Urinary bladder (tissue), 4 donors: ENCODE data around the gene TBCD. TPM values are rescaled to one million over a fixed set of nuclear protein-coding genes. Genes with fewer than 3 reads are reported as not detected.
"Not testable (repeated sequence)": the region's sequence is repeated elsewhere in the genome, so short reads cannot be mapped to it uniquely, and the experiment has no call there.

ENCODE experiments used
- DNase-seq: peaks from one replicate; pipeline ENCODE4 v3.0.0-alpha.2; 2015; ENCODE audit errors: extremely low spot score
- H3K27ac ChIP-seq: one replicate; pipeline ENCODE4 v1.5.1; 2013; ENCODE audit warnings: low read depth, mild to moderate bottlenecking, moderate library complexity
- H3K36me3 ChIP-seq: one replicate; pipeline ENCODE4 v1.6.1; 2013; ENCODE audit warnings: mild to moderate bottlenecking, moderate library complexity; ENCODE audit not compliant: insufficient read depth
- H3K4me1 ChIP-seq: one replicate; pipeline ENCODE4 v1.6.1; 2013; ENCODE audit warnings: mild to moderate bottlenecking, moderate library complexity; ENCODE audit not compliant: insufficient read depth
- H3K4me3 ChIP-seq: one replicate; pipeline ENCODE4 v1.5.1; 2013; ENCODE audit warnings: low read depth, low read length
- WGBS: extraction: QIAGEN DNeasy Blood & Tissue Kit; methylation state at CpG from one replicate; pipeline ENCODE4 v1.1.7; 2013; 5-methylcytosine and 5-hydroxymethylcytosine counted together
- polyA plus RNA-seq: library from polyadenylated mRNA; stranded (reverse); fragments of 200-250 nt; gene quantifications from one replicate; pipeline ENCODE4 v1.2.3, GENCODE V29; 2013
- total RNA-seq: library from RNA; depleted of rRNA; stranded (reverse); fragments of >200 nt; gene quantifications from one replicate; pipeline ENCODE4 v1.2.3, GENCODE V29; 2014
- donor health status: healthy with polysubstance abuse.
- donor health status: healthy.

TBCD gene
- total and polyA plus RNA-seq, 2 donors: 57.9 to 77.6 TPM

DNA sequence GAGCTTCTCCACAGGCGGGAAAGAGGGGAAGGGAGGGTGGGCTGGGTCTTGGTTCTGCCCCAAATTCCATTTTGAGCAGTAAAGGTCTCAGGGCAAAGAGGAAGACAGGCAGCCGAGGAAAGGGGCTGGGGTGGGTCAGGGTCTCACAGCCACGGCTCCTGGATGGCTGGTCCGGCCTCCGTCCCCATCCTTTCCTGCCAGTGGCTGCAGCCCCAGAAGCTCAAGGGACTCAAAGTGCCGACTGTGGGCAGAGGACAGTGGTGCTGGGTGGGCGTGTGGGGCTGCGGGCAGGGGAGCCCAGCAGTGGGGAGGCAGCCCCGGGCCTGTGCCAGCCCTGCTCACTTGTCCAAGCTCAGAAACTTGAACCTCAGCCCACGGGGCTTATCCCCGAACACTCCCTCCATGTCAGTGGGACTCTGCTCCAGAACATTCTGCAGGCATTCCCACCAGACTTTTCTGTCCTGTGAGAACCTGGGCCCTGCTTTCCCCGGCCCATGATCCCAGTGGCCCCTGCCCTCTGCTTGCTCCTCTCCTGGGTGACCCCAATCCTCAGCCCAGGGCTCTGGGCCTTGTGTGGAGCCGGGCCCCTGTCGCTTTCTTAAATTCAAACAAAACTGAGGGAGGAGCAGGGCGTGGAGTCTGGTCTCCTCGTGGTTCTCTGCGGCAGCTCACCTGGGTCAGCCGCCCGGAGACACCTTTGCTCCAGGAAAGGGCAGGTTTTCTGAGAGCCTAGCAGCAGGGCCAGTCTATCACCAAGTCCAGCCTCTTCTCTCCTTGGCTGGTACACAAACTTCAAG is 209.7 kb downstream of the TBCD start:
- no peak overlapping the region for H3K27ac ChIP-seq
- H3K4me1 ChIP-seq: no peaks in the 10 kb centered on the region
- H3K4me3 ChIP-seq: no peak overlapping the region
- no peaks in the 10 kb centered on the region for H3K36me3 ChIP-seq
- DNase-seq: no peak
- 87% methylated on average over 19 of the region's 19 CpGs for WGBS

DNA sequence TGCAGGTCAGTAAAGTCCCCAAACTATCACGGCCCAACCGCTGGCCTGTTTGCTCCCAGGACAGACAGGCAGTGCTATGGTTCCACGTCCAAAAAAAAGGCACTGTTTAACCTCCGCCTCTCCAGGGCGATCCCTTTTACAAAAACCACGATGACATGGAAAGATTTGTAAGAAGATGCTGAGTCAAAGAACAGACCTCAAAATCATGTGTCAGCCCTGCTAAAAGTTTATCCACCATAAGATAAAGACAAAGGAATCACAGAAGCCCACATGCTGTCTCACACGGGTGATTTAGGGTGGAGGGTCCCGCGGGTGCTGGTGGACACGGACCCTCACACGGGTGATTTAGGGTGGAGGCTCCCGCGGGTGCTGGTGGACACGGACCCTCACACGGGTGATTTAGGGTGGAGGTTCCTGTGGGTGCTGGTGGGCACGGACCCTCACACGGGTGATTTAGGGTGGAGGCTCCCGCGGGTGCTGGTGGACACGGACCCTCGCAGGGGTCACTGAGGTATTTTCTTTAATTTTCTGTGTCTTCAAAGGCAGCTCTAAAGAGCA is 210.4 kb downstream of the TBCD start:
- DNase-seq: no peak
- H3K4me1 ChIP-seq: no peaks in the 10 kb centered on the region
- no peak overlapping the region for H3K4me3 ChIP-seq
- no peak overlapping the region for H3K27ac ChIP-seq
- 85% methylated on average over 21 of the region's 21 CpGs for WGBS
- no peaks in the 10 kb centered on the region for H3K36me3 ChIP-seq

DNA sequence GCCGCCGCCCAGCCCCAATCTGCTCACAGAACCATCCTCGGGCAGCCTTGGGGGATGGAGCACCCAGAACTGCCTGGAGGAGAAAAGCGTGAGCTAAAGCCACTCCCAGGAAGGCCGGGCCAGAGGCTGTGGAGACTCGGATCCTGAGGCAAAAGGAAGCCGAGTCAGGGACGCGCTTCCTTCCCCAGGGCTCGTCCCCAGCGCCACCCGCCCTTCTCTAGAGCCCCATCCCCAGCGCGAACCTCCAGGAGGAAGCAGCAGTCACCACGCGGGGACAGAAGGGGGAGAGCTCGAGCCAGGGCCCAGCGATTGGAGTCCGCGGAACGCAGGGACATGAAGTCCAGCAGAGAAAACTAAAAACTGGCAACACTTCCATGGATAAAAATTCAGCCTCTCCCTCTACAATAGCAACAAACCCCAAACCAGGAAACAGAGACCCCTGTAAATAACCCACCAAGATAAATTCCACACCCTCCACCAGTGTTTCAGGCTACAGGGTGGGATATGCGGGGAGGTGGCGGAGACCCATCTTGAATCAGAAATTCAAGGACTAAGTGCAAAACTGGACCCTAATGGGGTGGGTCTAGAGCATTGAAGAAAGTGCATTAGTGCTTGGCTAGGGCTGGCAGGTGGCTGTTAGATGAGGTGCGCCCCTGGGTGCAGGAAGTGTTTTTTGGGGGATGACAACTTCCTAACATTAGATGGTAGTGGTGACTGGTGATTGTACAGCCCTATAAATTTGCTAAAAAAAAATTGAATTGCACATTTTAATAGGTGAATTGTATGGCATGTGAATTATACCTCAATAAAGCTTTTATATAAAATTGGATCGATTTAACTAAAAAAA is 211.5 kb downstream of the TBCD start:
- Histone ChIP-seq H3K27ac (no peak overlapping the region), H3K4me3 (no peak overlapping the region), H3K36me3 (no peaks in the 10 kb centered on the region), H3K4me1 (no peaks in the 10 kb centered on the region)
- WGBS: 16% methylated on average over 25 of the region's 25 CpGs
- DNase-seq: peak; percentile 53

DNA sequence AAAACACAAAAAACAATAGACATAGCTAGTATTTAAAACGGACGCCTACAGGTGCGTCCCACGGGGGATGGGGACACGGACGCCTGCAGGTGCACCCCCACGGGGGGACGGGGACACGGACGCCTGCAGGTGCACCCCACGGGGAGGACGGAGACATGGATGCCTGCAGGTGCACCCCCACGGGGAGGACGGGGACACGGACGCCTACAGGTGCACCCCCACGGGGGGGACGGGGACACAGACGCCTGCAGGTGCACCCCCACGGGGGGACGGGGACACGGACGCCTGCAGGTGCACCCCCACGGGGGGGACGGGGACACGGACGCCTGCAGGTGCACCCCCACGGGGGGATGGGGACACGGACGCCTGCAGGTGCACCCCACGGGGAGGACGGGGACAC is 212.6 kb downstream of the TBCD start:
- H3K27ac ChIP-seq, H3K4me3 ChIP-seq, H3K4me1 ChIP-seq, H3K36me3 ChIP-seq, DNase-seq: not testable (repeated sequence)
- 95% methylated on average over 32 of the region's 32 CpGs for WGBS

DNA sequence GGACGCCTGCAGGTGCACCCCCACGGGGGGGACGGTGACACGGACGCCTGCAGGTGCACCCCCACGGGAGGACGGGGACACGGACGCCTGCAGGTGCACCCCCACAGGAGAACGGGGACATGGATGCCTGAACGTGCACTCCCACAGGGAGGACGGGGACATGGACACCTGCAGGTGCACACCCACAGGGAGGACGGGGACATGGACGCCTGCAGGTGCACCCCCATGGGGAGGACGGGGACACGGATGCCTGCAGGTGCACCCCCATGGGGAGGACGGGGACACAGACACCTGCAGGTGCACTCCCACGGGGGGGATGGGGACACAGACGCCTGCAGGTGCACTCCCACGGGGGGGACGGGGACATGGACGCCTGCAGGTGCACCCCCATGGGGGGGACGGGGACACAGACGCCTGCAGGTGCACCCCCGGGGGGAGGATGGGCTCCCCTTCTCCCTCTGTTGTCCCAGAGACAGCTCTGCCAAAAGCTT is 213.0 kb downstream of the TBCD start:
- Histone ChIP-seq H3K36me3 (no peaks in the 10 kb centered on the region), H3K27ac (no peak overlapping the region), H3K4me3 (no peak overlapping the region), H3K4me1 (no peaks in the 10 kb centered on the region)
- WGBS: 89% methylated on average over 21 of the region's 25 CpGs
- DNase-seq: no peak

DNA sequence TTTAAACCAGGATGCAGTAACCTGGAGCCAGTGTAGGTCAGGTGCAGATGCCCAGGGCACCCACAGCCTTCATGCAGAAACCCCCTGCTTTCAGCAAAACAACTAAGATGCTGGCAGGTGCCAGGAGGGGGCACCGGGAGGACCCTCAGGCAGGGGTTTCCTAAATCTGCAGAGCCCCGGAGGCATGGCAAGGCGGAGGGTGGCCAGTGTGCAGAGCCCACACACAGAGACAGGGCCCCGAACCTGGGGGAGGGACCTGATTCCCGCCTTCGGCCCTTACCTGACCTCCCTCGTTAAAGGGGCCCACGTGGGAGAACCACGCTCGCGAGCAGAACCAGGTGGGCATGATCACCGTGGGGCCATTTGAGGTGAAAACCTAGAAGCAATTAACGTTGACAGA is 213.5 kb downstream of the TBCD start:
- 88% methylated on average over 13 of the region's 13 CpGs for WGBS

DNA sequence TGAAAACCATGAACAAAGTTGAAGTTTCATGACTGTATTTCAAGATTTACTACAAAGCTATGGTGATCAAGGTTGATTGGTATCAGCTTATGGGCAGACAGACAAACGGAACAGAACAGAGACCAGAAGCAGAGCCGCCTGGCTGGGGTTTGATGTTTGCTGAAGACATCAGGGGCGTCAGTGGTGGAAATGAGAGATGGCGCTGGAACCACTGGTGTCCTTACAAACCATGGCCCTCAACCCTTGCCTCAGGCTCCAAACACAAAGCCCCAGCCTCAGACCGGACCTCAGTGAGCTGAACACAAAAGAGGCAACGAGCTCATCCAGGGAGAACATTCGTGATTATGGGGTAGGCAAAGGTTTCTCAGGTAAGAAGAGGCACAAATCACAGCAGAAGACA is 214.6 kb downstream of the TBCD start:
- WGBS: 95% methylated on average over 7 of the region's 7 CpGs
- no peak for DNase-seq
- no peak overlapping the region for H3K27ac ChIP-seq

More for the DNA sequence above, 213.5 kb downstream of the TBCD start:
- H3K4me1 ChIP-seq: no peaks in the 10 kb centered on the region
- no peaks in the 10 kb centered on the region for H3K36me3 ChIP-seq
- no peak for DNase-seq
- no peak overlapping the region for H3K27ac ChIP-seq
- H3K4me3 ChIP-seq: no peak overlapping the region

DNA sequence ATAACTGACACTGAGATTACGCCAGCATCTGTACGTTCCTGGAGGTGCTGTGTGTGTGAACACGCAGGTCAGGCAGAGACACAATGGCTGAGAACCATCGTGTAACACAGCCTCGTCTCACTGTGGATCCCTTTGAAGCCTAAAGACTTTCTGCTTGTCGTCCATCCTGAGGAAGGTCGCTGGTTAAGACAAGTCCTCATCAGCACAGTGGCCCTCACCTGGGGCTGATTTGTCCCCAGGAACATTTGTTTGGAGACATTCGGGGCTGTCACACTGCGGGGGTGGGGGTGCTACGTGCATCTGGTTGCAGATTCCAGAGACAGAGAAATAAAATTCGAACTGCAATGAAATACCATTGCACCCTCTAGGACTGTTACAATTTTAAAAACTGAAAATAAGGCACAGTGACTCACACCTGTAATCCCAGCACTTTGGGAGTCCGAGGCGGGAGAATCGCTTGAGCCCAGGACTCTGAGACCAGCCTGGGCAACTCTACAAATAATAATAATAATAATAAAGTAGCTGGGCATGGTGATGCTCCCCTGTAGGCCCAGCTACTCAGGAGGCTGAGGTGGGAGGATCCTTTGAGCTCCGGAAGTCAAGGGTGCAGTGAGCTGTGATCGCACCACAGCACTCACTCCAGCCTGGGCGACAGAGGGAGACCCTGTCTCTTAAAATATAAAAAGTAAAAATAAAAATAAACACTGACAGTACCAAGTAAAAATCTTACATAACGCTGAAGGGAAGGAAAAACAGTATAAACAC is 215.6 kb downstream of the TBCD start:
- no peak for DNase-seq
- Histone ChIP-seq H3K4me1 (no peaks in the 10 kb centered on the region), H3K27ac (no peak overlapping the region), H3K36me3 (no peaks in the 10 kb centered on the region), H3K4me3 (no peak overlapping the region)
- WGBS: 89% methylated on average over 18 of the region's 18 CpGs

More for the DNA sequence above, 214.6 kb downstream of the TBCD start:
- Histone ChIP-seq H3K4me1 (no peaks in the 10 kb centered on the region), H3K4me3 (no peak overlapping the region), H3K36me3 (no peaks in the 10 kb centered on the region)

DNA sequence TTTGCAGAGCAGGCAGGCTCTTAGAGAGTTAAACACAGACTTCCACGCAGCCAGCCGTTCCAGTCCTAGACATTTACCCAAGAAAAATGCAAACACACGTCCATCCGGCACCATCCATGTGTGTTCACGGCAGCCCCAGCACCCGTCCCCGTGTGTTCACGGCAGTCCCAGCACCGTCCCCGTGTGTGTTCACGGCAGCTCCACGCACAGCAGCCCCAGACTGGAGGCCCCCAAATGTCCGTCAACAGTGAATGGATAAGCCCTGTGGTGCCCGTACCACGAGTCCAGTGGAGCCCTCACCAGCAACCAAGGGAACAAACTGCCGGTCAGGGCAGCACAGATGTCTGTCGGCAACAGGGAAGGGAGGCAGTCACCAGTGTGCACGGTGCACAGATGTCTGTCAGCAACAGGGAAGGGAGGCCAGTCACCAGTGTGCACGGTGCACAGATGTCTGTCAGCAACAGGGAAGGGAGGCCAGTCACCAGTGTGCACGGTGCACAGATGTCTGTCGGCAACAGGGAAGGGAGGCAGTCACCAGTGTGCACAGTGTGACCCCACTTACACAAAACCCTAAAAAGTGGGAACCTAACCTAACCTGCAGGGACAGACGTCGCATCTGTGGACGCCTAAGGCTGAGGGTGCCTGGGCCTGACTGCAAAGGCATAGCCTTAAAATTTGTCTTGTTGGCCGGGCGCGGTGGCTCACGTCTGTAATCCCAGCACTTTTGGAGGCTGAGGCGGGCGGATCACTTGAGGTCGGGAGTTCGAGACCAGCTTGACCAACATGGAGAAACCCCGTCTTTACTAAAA is 216.4 kb downstream of the TBCD start:
- 67% methylated on average over 33 of the region's 33 CpGs for WGBS
- H3K27ac ChIP-seq, DNase-seq, H3K4me1 ChIP-seq, H3K36me3 ChIP-seq, H3K4me3 ChIP-seq: not testable (repeated sequence)

DNA sequence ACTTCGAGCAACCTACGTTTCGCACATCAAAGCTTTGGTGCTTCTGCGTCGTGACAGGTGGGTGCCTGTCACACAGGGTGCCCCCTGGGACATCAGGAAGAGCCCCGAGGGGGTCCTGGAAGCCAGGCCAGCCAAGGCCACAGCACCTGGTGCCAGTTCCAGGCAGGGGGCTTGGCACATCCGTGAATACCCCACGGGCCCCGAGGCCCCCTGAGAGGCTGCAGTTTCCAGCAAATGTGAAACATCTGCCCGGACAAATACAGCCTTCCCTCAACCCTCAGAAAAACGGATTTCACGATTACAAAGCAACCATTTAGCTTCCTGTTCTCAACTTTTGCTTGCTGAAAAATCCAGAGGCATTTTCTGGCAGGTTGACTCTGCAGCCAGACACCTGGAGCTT is 218.2 kb downstream of the TBCD start:
- no peaks in the 10 kb centered on the region for H3K4me1 ChIP-seq
- WGBS: 78% methylated on average over 12 of the region's 12 CpGs
- no peaks in the 10 kb centered on the region for H3K36me3 ChIP-seq
- DNase-seq: no peak
- H3K27ac ChIP-seq: no peak overlapping the region
- H3K4me3 ChIP-seq: no peak overlapping the region

DNA sequence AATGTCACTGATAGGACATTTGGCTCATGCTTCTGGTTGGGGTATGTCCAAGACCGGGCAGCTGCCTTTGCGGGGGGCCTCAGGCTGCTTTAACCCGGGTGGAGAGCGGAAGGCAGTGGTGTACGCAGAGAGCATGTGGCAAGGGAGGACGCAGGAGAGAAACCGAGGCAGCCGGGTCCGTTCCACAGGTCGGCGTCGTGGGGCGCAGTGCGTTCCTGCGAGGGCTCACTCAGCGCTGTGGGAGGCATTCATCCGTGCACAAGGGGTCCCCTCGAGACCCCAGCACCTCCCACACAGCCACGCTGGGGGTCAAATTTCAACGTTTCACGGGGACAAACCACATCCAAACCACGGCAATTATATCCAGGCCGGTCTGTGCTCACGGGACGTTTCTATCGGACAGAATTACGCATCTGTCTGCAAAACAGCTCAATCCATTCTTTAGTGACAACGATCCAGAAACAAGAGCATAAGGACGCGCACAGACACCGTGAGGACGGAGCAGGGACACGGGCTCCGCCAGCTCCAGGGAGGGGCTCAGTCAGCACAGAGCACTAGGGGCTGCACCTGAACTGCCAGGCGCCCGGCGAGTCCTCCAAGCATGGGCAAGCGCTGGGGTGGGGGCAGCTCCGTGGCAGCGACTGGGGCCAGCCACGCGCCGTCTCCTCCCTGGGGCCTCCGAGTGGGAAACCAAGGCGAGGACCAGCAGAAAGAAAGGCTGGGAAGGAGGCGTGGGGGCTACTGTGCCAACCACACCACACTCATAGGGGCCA is 219.1 kb downstream of the TBCD start:
- WGBS: 95% methylated on average over 46 of the region's 46 CpGs

DNA sequence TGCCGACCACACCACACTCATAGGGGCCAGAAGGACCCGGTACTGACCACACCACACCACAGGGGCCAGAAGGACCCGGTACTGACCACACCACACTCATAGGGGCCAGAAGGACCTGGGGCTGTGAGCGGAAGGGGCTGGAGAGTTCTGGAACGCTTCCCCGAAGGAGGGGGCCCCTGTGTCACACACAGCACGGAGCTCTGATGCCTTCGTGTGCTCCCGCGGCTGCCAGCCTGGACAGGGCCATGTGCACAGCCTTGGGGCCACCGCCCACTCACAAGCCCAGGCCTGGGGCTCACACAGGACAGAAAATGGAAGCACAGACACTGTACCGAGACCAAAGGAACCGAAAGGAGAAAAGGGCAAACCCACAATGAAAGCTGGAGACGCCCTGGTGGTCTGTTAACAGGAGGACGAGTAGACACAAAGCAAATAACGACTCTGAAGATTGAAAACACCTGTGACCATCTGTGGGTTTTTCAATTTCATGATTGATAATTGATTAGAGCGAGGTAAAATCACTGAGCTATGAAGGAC is 221.0 kb downstream of the TBCD start:
- Histone ChIP-seq H3K36me3 (no peaks in the 10 kb centered on the region), H3K4me1 (no peaks in the 10 kb centered on the region), H3K4me3 (no peak overlapping the region), H3K27ac (no peak overlapping the region)
- DNase-seq: no peak
- 89% methylated on average over 17 of the region's 17 CpGs for WGBS

More for the DNA sequence above, 219.1 kb downstream of the TBCD start:
- H3K4me1 ChIP-seq: no peaks in the 10 kb centered on the region
- no peak for DNase-seq
- H3K27ac ChIP-seq: no peak overlapping the region
- no peaks in the 10 kb centered on the region for H3K36me3 ChIP-seq
- H3K4me3 ChIP-seq: no peak overlapping the region
